Upper lobe of left lung (tissue), 6 donors: Measurements from ENCODE around the gene EMX2. TPM values are rescaled to one million over a fixed set of nuclear protein-coding genes. Genes with fewer than 3 reads are reported as not detected.

Experiments used
- ATAC-seq, 2 donors: fragments of 200-7000 bp; cut with Tn5 transposase; one replicate each; pipeline ENCODE4 v1.9.1; 2022; ENCODE audit warnings: mild to moderate bottlenecking in 2 of 2, moderate library complexity in 2 of 2; ENCODE audit not compliant: low FRiP score in 2 of 2
- DNase-seq, 2 donors: peaks; one replicate each; pipeline ENCODE4 v3.0.0-alpha.2; 2019 to 2020
- H3K27ac ChIP-seq, 4 donors: fragments of 200-600 bp; sonication (generic); one replicate each; pipeline ENCODE4 v1.5.1; 2016 to 2019
- H3K27me3 ChIP-seq, 4 donors: fragments of 200-600 bp; sonication (generic); one replicate each; pipeline ENCODE4 v1.5.1; 2017 to 2019
- H3K36me3 ChIP-seq, 4 donors: fragments of 200-600 bp; sonication (generic); one replicate each; pipeline ENCODE4 v1.5.1; 2016 to 2019
- H3K4me1 ChIP-seq, 4 donors: fragments of 200-600 bp; sonication (generic); one replicate each; pipeline ENCODE4 v1.5.1; 2018 to 2019
- H3K4me3 ChIP-seq, 4 donors: fragments of 200-600 bp; sonication (generic); one replicate each; pipeline ENCODE4 v1.5.1; 2017 to 2019; ENCODE audit warnings: mild to moderate bottlenecking in 2 of 4, moderate library complexity in 1 of 4
- H3K9me3 ChIP-seq, 4 donors: fragments of 200-600 bp; sonication (generic); one replicate each; pipeline ENCODE4 v1.5.1; 2018 to 2019
- EP300 ChIP-seq, 4 donors: sonication (generic); formaldehyde crosslinking; IDR thresholded peaks; one replicate each; pipeline ENCODE4 v1.5.1; 2017; ENCODE audit warnings: antibody characterized with exemption in 4 of 4, control low read depth in 2 of 4
- POLR2A ChIP-seq, 4 donors: fragments of 450-650 bp; IDR thresholded peaks; one replicate each; pipeline ENCODE4 v1.5.1; 2016 to 2017; ENCODE audit warnings: antibody characterized with exemption in 4 of 4, mild to moderate bottlenecking in 2 of 4
- POLR2AphosphoS5 ChIP-seq, 2 donors: sonication (generic); formaldehyde crosslinking; IDR thresholded peaks; one replicate each; pipeline ENCODE4 v1.5.1; 2017; ENCODE audit warnings: antibody characterized with exemption in 2 of 2
- WGBS, 2 donors: methylation state at CpG; one replicate each; pipeline ENCODE4 v1.1.5; 2017 to 2018; 5-methylcytosine and 5-hydroxymethylcytosine counted together
- total RNA-seq, 6 donors: library from RNA; depleted of rRNA in 4 of 6; stranded (reverse); fragments of >200 nt in 4 of 6; gene quantifications; one replicate each; pipeline versions ENCODE4 v1.1.0 to v1.2.1, GENCODE V29; 2016 to 2021
- TF ChIP-seq, protein P1 (sequence below), 6 experiments: fragments of 450-650 bp in 4 of 6; fragments of 200-600 bp in 2 of 6; sonication (generic) in 2 of 6; IDR thresholded peaks; one replicate each; pipeline ENCODE4 v1.5.1; 2016 to 2019; ENCODE audit warnings: antibody characterized with exemption in 6 of 6
- donor health status: DM: no; HTN: no; CAD: no; lungs with moderate emphysema.
- donor health status: DM: no; HTN: yes; CAD: no; lungs with severe emphysema.

EMX2 gene
- total RNA-seq, 6 donors from 2014 or later, result 0.09 TPM; not detected in 5

DNA sequence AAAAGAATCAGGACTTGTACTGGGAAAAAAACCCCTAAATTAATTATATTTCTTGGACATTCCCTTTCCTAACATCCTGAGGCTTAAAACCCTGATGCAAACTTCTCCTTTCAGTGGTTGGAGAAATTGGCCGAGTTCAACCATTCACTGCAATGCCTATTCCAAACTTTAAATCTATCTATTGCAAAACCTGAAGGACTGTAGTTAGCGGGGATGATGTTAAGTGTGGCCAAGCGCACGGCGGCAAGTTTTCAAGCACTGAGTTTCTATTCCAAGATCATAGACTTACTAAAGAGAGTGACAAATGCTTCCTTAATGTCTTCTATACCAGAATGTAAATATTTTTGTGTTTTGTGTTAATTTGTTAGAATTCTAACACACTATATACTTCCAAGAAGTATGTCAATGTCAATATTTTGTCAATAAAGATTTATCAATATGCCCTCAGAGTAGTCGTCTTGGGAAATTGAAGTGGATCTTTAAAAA is 6.6 kb downstream of the EMX2 start:
- Histone ChIP-seq H3K27ac (no peak overlapping the region), H3K4me1 (peaks cover 14 to 62% (median 32%) of the 10 kb centered on the region in 4 donors), H3K27me3 (peaks cover 2 to 88% (median 35%) of the 10 kb centered on the region in 4 donors), H3K4me3 (no peak overlapping the region), H3K36me3 (no peaks in the 10 kb centered on the region), H3K9me3 (no peaks in the 10 kb centered on the region)
- DNase-seq (no peak), ATAC-seq (no peak)
- TF ChIP-seq EP300 (IDR thresholded peaks at IDR 0.05) (no peak), POLR2AphosphoS5 (IDR thresholded peaks at IDR 0.05) (no peak)
- 4 to 17% methylated on average over 6 of the region's 6 CpGs for WGBS, 2 donors

DNA sequence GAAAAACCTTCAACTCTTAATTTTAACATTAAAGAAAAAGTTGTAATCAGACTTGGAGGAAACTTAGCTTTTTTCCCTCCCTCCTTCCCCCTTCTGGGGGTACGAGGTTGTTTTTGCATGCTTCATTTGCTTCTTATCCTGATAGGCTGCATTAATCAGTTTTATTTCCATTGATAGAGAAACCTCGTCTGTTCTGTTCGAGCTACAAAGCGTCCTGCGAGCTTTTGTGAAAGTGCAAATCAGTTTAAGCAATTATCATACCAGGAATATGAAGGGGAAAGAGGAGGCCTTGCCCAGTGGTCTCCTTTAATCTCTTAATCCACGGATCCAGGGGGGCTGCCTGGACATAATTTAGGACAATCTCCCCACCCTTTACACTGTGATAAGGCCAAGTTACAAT is 7.5 kb downstream of the EMX2 start:
- H3K36me3 ChIP-seq, result no peaks in the 10 kb centered on the region
- TF ChIP-seq EP300 (IDR thresholded peaks at IDR 0.05) (no peak), POLR2A (IDR thresholded peaks at IDR 0.05) (no peak), POLR2AphosphoS5 (IDR thresholded peaks at IDR 0.05) (no peak)
- TF ChIP-seq, protein P1, sequence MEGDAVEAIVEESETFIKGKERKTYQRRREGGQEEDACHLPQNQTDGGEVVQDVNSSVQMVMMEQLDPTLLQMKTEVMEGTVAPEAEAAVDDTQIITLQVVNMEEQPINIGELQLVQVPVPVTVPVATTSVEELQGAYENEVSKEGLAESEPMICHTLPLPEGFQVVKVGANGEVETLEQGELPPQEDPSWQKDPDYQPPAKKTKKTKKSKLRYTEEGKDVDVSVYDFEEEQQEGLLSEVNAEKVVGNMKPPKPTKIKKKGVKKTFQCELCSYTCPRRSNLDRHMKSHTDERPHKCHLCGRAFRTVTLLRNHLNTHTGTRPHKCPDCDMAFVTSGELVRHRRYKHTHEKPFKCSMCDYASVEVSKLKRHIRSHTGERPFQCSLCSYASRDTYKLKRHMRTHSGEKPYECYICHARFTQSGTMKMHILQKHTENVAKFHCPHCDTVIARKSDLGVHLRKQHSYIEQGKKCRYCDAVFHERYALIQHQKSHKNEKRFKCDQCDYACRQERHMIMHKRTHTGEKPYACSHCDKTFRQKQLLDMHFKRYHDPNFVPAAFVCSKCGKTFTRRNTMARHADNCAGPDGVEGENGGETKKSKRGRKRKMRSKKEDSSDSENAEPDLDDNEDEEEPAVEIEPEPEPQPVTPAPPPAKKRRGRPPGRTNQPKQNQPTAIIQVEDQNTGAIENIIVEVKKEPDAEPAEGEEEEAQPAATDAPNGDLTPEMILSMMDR (IDR thresholded peaks at IDR 0.05), result no peak
- no peaks in the 10 kb centered on the region for H3K9me3 ChIP-seq
- ATAC-seq, result no peak
- H3K27ac ChIP-seq, result no peak overlapping the region
- DNase-seq, result no peak
- peaks cover 5 to 52% (median 22%) of the 10 kb centered on the region in 4 donors for H3K4me1 ChIP-seq
- H3K27me3 ChIP-seq, result peaks cover 2 to 90% (median 28%) of the 10 kb centered on the region in 4 donors
- H3K4me3 ChIP-seq, result no peak overlapping the region
- WGBS, 2 donors, result 7 to 11% methylated on average over 6 of the region's 6 CpGs

DNA sequence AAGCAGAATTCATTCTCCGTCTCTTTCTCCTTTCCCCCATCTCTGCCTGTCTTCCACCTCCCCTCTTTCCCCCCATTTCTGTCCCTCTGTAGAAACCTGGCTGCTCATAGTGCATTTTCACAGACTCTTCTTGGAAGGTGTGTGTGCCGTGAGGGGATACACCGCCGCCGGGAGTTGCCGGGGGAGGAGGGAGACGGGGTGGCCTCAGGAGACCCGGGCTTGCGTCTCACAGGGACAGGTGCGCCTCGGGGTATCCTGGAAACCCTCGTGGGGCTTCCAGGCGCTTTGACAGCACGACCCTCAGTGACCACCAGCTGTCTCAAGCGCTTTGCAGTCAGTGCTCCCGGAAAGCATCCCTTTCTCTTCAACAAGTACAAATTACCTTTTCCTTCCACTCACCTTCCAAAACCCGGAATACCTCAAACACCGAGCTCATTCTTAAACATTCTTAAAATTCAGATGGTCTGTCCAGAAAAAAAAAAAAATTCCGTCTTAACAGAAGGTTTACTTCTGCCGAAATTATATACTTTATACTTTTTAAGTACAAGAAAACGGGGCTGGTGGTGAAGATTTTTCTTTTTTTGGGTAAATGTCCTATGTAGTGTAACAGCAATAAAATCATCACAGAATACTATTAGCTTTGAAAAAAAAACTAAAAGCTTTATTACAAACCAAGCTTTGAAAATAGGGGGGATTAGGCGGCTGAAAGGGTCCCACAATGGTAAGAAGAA is 8.2 kb downstream of the EMX2 start:
- 6% methylated on average over 22 of the region's 22 CpGs for WGBS, 2 donors
- peaks cover 0 to 83% (median 23%) of the 10 kb centered on the region in 4 donors for H3K27me3 ChIP-seq

DNA sequence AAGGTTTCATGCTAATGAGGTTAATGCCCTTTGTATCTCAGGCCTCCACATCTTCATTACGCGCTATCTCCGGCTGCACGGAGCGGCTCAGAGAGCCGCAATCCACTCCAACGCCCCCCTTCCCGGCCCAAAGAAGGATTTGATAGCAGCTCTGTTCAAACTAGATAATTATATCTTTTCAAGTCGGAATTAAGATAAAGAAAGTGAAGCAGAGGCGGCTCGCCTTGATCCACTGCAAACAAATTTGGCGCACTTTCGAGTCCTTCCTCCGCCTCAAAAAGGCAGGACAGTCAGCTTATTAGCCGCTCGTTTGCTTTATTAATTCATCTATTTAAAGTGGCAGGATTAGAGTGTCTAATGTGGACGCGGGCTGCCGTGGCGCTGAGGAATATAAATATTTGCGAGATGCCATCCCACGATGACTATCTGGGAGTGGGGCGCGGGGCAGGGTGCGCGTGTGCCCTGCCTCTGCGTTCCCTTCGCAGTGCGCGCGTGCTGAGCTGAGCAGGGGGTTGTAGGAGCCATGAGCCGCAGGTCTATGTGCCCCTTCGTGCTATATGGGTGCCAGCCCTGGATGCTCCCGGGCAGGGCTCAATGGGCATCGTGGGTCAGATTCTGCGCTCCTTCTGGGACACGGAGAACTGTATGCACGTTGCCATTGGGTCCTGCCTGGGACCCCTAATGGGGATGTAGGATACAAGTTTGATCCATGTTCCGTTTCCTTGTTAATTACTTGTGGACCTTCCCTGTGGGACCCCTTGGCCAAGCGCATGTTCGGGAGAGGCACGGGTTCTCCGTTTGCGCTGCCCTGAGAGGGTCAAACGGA is 9.0 kb downstream of the EMX2 start:
- no peak overlapping the region for H3K27ac ChIP-seq
- H3K4me3 ChIP-seq, result no peak overlapping the region
- no peak for TF ChIP-seq EP300 (IDR thresholded peaks at IDR 0.05)
- TF ChIP-seq POLR2AphosphoS5 (IDR thresholded peaks at IDR 0.05), result no peak
- TF ChIP-seq POLR2A (IDR thresholded peaks at IDR 0.05), result no peak
- peaks cover 0 to 76% (median 19%) of the 10 kb centered on the region in 4 donors for H3K27me3 ChIP-seq
- H3K9me3 ChIP-seq, result no peaks in the 10 kb centered on the region
- DNase-seq (peak in 1 of 2 donors; percentile 57), ATAC-seq (no peak)
- 7 to 12% methylated on average over 35 to 45 of the region's 45 CpGs for WGBS, 2 donors
- peaks cover 0 to 38% (median 16%) of the 10 kb centered on the region in 4 donors for H3K4me1 ChIP-seq
- no peaks in the 10 kb centered on the region for H3K36me3 ChIP-seq

More for the DNA sequence above, 8.2 kb downstream of the EMX2 start:
- no peak overlapping the region for H3K27ac ChIP-seq
- no peak overlapping the region for H3K4me3 ChIP-seq
- no peaks in the 10 kb centered on the region for H3K9me3 ChIP-seq
- H3K4me1 ChIP-seq, result peaks cover 0 to 45% (median 16%) of the 10 kb centered on the region in 4 donors
- no peak for DNase-seq
- TF ChIP-seq EP300 (IDR thresholded peaks at IDR 0.05) (no peak), POLR2AphosphoS5 (IDR thresholded peaks at IDR 0.05) (no peak), POLR2A (IDR thresholded peaks at IDR 0.05) (no peak)
- TF ChIP-seq, protein P1 (IDR thresholded peaks at IDR 0.05), result no peak
- no peak for ATAC-seq
- H3K36me3 ChIP-seq, result no peaks in the 10 kb centered on the region

DNA sequence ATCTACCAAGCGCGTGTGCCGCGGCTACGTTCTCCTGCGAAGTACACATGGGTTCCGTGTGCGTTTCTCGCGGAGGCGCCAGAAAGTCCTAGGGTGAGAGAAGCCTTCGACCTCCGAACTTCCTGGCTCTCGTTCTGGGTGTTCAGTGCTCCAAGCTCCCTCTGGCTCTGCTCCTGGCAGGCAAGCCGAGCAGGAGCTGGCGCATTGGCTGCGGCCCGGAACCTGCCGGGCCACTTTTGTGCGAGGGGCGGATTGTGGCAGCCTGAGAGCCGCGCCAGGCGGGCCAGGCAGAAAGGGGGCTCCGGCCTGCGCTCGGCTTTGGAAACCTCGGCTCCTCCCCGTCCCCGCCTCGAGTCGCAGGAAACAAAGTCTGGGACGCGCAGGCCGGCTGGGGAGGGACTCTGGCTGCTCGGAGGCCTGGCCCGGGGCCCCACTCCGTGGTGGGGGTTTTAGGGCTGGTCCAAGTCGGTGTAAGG is 9.6 kb downstream of the EMX2 start:
- Histone ChIP-seq H3K27me3 (peaks cover 0 to 69% (median 15%) of the 10 kb centered on the region in 4 donors), H3K9me3 (no peaks in the 10 kb centered on the region), H3K36me3 (no peaks in the 10 kb centered on the region), H3K27ac (no peak overlapping the region), H3K4me1 (peaks cover 0 to 34% (median 11%) of the 10 kb centered on the region in 4 donors), H3K4me3 (no peak overlapping the region)
- DNase-seq (peak in 1 of 2 donors; percentile 72), ATAC-seq (no peak)
- TF ChIP-seq POLR2AphosphoS5 (IDR thresholded peaks at IDR 0.05) (no peak), POLR2A (IDR thresholded peaks at IDR 0.05) (no peak), EP300 (IDR thresholded peaks at IDR 0.05) (no peak)
- TF ChIP-seq, protein P1 (IDR thresholded peaks at IDR 0.05), result no peak
- 3 to 4% methylated on average over 18 to 32 of the region's 39 CpGs for WGBS, 2 donors
